Neural cell (in vitro differentiated cells): ENCODE data around the gene MACC1. TPM values are rescaled to one million over a fixed set of nuclear protein-coding genes. Genes with fewer than 3 reads are reported as not detected.

Experiments used
- H2AFZ ChIP-seq: fragments of 200-600, 300-800 bp; sonication (generic), shearing (Covaris generic); 2 replicates; pipeline ENCODE4 v1.6.0; 2014; ENCODE audit warnings: low read depth, mild to moderate bottlenecking, antibody characterized with exemption, low read length, moderate library complexity
- H3F3A ChIP-seq: fragments of 200-600 bp; shearing (Covaris generic); 2 replicates; pipeline ENCODE4 v1.6.1; 2016; ENCODE audit warnings: mild to moderate bottlenecking, moderate library complexity, mixed read lengths, antibody characterized with exemption, low read length; ENCODE audit not compliant: insufficient read depth, poor library complexity, severe bottlenecking
- H3K27ac ChIP-seq: fragments of 200-600, 300-800 bp; sonication (generic), shearing (Covaris generic); 2 replicates; pipeline ENCODE4 v1.5.1; 2014; ENCODE audit warnings: mild to moderate bottlenecking, low read length, moderate library complexity
- H3K27me3 ChIP-seq: fragments of 300-800, 200-600 bp; sonication (generic), shearing (Covaris generic); 2 replicates; pipeline ENCODE4 v1.6.0; 2014; ENCODE audit warnings: mild to moderate bottlenecking, low read depth, low read length, moderate library complexity; ENCODE audit not compliant: insufficient read depth
- H3K36me3 ChIP-seq: fragments of 300-800, 200-600 bp; sonication (generic), shearing (Covaris generic); 2 replicates; pipeline ENCODE4 v1.5.1; 2014; ENCODE audit warnings: mild to moderate bottlenecking, antibody characterized with exemption, low read length, moderate library complexity; ENCODE audit not compliant: insufficient read depth
- H3K4me2 ChIP-seq: fragments of 300-800, 200-600 bp; sonication (generic), shearing (Covaris generic); 2 replicates; pipeline ENCODE4 v1.6.0; 2014; ENCODE audit warnings: mild to moderate bottlenecking, low read length
- H3K4me3 ChIP-seq: fragments of 300-800, 200-600 bp; sonication (generic), shearing (Covaris generic); 2 replicates; pipeline ENCODE4 v1.5.1; 2014; ENCODE audit warnings: mild to moderate bottlenecking, low read length, moderate library complexity
- H3K79me2 ChIP-seq: fragments of 200-600 bp; shearing (Covaris generic); replicated peaks from 2 replicates; pipeline ENCODE4 v1.6.0; 2014; ENCODE audit warnings: mild to moderate bottlenecking, low read length, moderate library complexity; ENCODE audit not compliant: insufficient read depth
- H3K9ac ChIP-seq: fragments of 300-800, 200-600 bp; sonication (generic), shearing (Covaris generic); 2 replicates; pipeline ENCODE4 v1.6.1; 2016; ENCODE audit warnings: mild to moderate bottlenecking, low read length, mixed read lengths
- H3K9me2 ChIP-seq: fragments of 200-600 bp; shearing (Covaris generic); 2 replicates; pipeline ENCODE4 v1.6.1; 2016; ENCODE audit warnings: mild to moderate bottlenecking, low read length, mixed read lengths; ENCODE audit not compliant: insufficient read depth
- H3K9me3 ChIP-seq: fragments of 200-600, 300-800 bp; sonication (generic), shearing (Covaris generic); 2 replicates; pipeline ENCODE4 v1.6.1; 2016; ENCODE audit warnings: mild to moderate bottlenecking, mixed run types, low read length, moderate library complexity, mixed read lengths
- H4K20me1 ChIP-seq: fragments of 200-600 bp; shearing (Covaris generic); 2 replicates; pipeline ENCODE4 v1.6.1; 2016; ENCODE audit warnings: mild to moderate bottlenecking, mixed run types; ENCODE audit not compliant: insufficient read depth
- CTCF ChIP-seq: fragments of 450-650 bp; IDR thresholded peaks from 2 replicates; pipeline ENCODE4 v1.5.1; 2014; ENCODE audit warnings: antibody characterized with exemption, mild to moderate bottlenecking, moderate library complexity; ENCODE audit not compliant: poor library complexity, severe bottlenecking
- EP300 ChIP-seq: fragments of 450-650 bp; conservative IDR thresholded peaks from 2 replicates; pipeline ENCODE4 v1.6.1; 2014; ENCODE audit warnings: antibody characterized with exemption, mild to moderate bottlenecking, moderate library complexity; ENCODE audit not compliant: poor library complexity, severe bottlenecking
- EZH2 ChIP-seq: fragments of 200-600, 300-800 bp; shearing (Covaris generic), sonication (generic); IDR thresholded peaks from 2 replicates; pipeline ENCODE4 v1.6.1; 2014; ENCODE audit warnings: antibody characterized with exemption, low read length, borderline replicate concordance, mild to moderate bottlenecking; ENCODE audit not compliant: insufficient read depth, poor library complexity, severe bottlenecking
- MXI1 ChIP-seq: fragments of 450-650 bp; conservative IDR thresholded peaks from 2 replicates; pipeline ENCODE4 v1.6.1; 2014; ENCODE audit warnings: antibody characterized with exemption, mild to moderate bottlenecking; ENCODE audit not compliant: poor library complexity, severe bottlenecking
- POLR2AphosphoS5 ChIP-seq: IDR thresholded peaks from 2 replicates; pipeline ENCODE4 v1.6.1; 2012
- RAD21 ChIP-seq: fragments of 450-650 bp; conservative IDR thresholded peaks from 2 replicates; pipeline ENCODE4 v1.6.1; 2014; ENCODE audit warnings: antibody characterized with exemption, mild to moderate bottlenecking, moderate library complexity
- REST ChIP-seq: IDR thresholded peaks from 2 replicates; pipeline ENCODE4 v1.6.1; 2012; ENCODE audit warnings: borderline replicate concordance
- SMC3 ChIP-seq: fragments of 450-650 bp; conservative IDR thresholded peaks from 2 replicates; pipeline ENCODE4 v1.6.1; 2014; ENCODE audit warnings: antibody characterized with exemption, mild to moderate bottlenecking, moderate library complexity; ENCODE audit not compliant: poor library complexity
- TAF1 ChIP-seq: IDR thresholded peaks from 2 replicates; pipeline ENCODE4 v1.6.1; 2012; ENCODE audit warnings: low read depth
- polyA plus RNA-seq: library from polyadenylated mRNA; depleted of rRNA; stranded (reverse); fragments of >200 nt; gene quantifications from 2 replicates; pipeline ENCODE4 v1.2.3, GENCODE V29; 2014

The MACC1 gene
- polyA plus RNA-seq, 1 donor from 2014 or later = 0.20 TPM

GRCh38 chr7:20153567-20153966, 63.6 kb downstream of the MACC1 start:
- TF ChIP-seq REST = no peak
- no peak for TF ChIP-seq CTCF
- no peak for TF ChIP-seq RAD21
- TF ChIP-seq MXI1 = no peak
- no peak for TF ChIP-seq EP300
- TF ChIP-seq SMC3 = no peak
- no peak for TF ChIP-seq POLR2AphosphoS5
- TF ChIP-seq EZH2 = no peak
- TF ChIP-seq TAF1 = no peak
- H3K79me2 ChIP-seq = no peaks in the 10 kb centered on the region
- H3K27me3 ChIP-seq = no peaks in the 10 kb centered on the region
- H3K4me2 ChIP-seq = no peak overlapping the region
- H4K20me1 ChIP-seq = no peaks in the 10 kb centered on the region
- H3K36me3 ChIP-seq = no peaks in the 10 kb centered on the region
- H3K9me3 ChIP-seq = no peaks in the 10 kb centered on the region
- H3K4me3 ChIP-seq = no peak overlapping the region
- H3K27ac ChIP-seq = no peak overlapping the region
- H3K9me2 ChIP-seq = no peaks in the 10 kb centered on the region
- H3K9ac ChIP-seq = no peak overlapping the region
- no peak overlapping the region for H2AFZ ChIP-seq
- H3F3A ChIP-seq = no peaks in the 10 kb centered on the region

- no peaks in the 10 kb centered on the region for H3K27me3 ChIP-seq
- H3F3A ChIP-seq = no peaks in the 10 kb centered on the region
- H4K20me1 ChIP-seq = no peaks in the 10 kb centered on the region
- TF ChIP-seq SMC3 = no peak
- TF ChIP-seq POLR2AphosphoS5 = no peak
- no peak for TF ChIP-seq TAF1
- no peak for TF ChIP-seq CTCF
- no peak for TF ChIP-seq REST
- H3K4me2 ChIP-seq = no peak overlapping the region
- no peaks in the 10 kb centered on the region for H3K9me3 ChIP-seq
- no peak overlapping the region for H3K4me3 ChIP-seq
- no peak overlapping the region for H3K27ac ChIP-seq
- H3K36me3 ChIP-seq = no peaks in the 10 kb centered on the region
- no peaks in the 10 kb centered on the region for H3K79me2 ChIP-seq
- no peak overlapping the region for H3K9ac ChIP-seq
- H3K9me2 ChIP-seq = no peaks in the 10 kb centered on the region
- H2AFZ ChIP-seq = no peak overlapping the region
These were observed 64.7 kb downstream of the MACC1 start for GRCh38 chr7:20152511-20152910.
